ENCODE results near the gene SURF1. TPM values are rescaled to one million over a fixed set of nuclear protein-coding genes. Genes with fewer than 3 reads are reported as not detected.

Gene SURF1
- total RNA-seq, 4 donors from 2014 or later, result 13.0 to 34.7 (median 24.4) TPM

GRCh38 chr9:133369422-133369821 is 13.1 kb upstream of the SURF1 start:
- Histone ChIP-seq H3K4me1 (peaks cover 14 to 52% of the 10 kb centered on the region in 2 donors), H3K9me3 (no peaks in the 10 kb centered on the region), H3K36me3 (no peaks in the 10 kb centered on the region), H3K4me3 (no peak overlapping the region), H3K27ac (no peak overlapping the region), H3K27me3 (no peaks in the 10 kb centered on the region)
- intact Hi-C loops (cut with DNase I; ENCODE audit: low total_unique reads), result no loop called here
- TF ChIP-seq POLR2A (IDR thresholded peaks at IDR 0.05), result no peak
- TF ChIP-seq, protein P1, sequence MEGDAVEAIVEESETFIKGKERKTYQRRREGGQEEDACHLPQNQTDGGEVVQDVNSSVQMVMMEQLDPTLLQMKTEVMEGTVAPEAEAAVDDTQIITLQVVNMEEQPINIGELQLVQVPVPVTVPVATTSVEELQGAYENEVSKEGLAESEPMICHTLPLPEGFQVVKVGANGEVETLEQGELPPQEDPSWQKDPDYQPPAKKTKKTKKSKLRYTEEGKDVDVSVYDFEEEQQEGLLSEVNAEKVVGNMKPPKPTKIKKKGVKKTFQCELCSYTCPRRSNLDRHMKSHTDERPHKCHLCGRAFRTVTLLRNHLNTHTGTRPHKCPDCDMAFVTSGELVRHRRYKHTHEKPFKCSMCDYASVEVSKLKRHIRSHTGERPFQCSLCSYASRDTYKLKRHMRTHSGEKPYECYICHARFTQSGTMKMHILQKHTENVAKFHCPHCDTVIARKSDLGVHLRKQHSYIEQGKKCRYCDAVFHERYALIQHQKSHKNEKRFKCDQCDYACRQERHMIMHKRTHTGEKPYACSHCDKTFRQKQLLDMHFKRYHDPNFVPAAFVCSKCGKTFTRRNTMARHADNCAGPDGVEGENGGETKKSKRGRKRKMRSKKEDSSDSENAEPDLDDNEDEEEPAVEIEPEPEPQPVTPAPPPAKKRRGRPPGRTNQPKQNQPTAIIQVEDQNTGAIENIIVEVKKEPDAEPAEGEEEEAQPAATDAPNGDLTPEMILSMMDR (IDR thresholded peaks at IDR 0.05), result no peak
- DNase-seq, result no peak

GRCh38 chr9:133368249-133368881 is 12.1 kb upstream of the SURF1 start:
- H3K36me3 ChIP-seq, result no peaks in the 10 kb centered on the region
- DNase-seq, result no peak

GRCh38 chr9:133367778-133368177 is 11.5 kb upstream of the SURF1 start:
- Histone ChIP-seq H3K4me1 (peaks cover 8 to 48% of the 10 kb centered on the region in 2 donors), H3K27me3 (no peaks in the 10 kb centered on the region), H3K36me3 (no peaks in the 10 kb centered on the region), H3K27ac (no peak overlapping the region), H3K9me3 (no peaks in the 10 kb centered on the region), H3K4me3 (no peak overlapping the region)
- no peak for TF ChIP-seq POLR2A (IDR thresholded peaks at IDR 0.05)
- TF ChIP-seq, protein P1 (IDR thresholded peaks at IDR 0.05), result no peak
- DNase-seq, result no peak
- intact Hi-C loops (cut with DNase I; ENCODE audit: low total_unique reads), result no loop called here

More at GRCh38 chr9:133368249-133368881, 12.1 kb upstream of the SURF1 start:
- H3K4me1 ChIP-seq, result peaks cover 14 to 52% of the 10 kb centered on the region in 2 donors
- TF ChIP-seq, protein P1 (IDR thresholded peaks at IDR 0.05), result no peak
- no peak for TF ChIP-seq POLR2A (IDR thresholded peaks at IDR 0.05)
- H3K27ac ChIP-seq, result no peak overlapping the region
- no peak overlapping the region for H3K4me3 ChIP-seq
- H3K9me3 ChIP-seq, result no peaks in the 10 kb centered on the region
- intact Hi-C loops (cut with DNase I; ENCODE audit: low total_unique reads), result no loop called here
- no peaks in the 10 kb centered on the region for H3K27me3 ChIP-seq

- no peak for DNase-seq
- H3K36me3 ChIP-seq, result no peaks in the 10 kb centered on the region
- no peak overlapping the region for H3K27ac ChIP-seq
- H3K4me3 ChIP-seq, result no peak overlapping the region
- no peak for TF ChIP-seq POLR2A (IDR thresholded peaks at IDR 0.05)
- TF ChIP-seq, protein P1 (IDR thresholded peaks at IDR 0.05), result no peak
- no peaks in the 10 kb centered on the region for H3K27me3 ChIP-seq
- no peaks in the 10 kb centered on the region for H3K9me3 ChIP-seq
- intact Hi-C loops (cut with DNase I; ENCODE audit: low total_unique reads), result no loop called here
- peaks cover 7 to 42% of the 10 kb centered on the region in 2 donors for H3K4me1 ChIP-seq
Observed at GRCh38 chr9:133367221-133367620, 10.9 kb upstream of the SURF1 start.

DNA sequence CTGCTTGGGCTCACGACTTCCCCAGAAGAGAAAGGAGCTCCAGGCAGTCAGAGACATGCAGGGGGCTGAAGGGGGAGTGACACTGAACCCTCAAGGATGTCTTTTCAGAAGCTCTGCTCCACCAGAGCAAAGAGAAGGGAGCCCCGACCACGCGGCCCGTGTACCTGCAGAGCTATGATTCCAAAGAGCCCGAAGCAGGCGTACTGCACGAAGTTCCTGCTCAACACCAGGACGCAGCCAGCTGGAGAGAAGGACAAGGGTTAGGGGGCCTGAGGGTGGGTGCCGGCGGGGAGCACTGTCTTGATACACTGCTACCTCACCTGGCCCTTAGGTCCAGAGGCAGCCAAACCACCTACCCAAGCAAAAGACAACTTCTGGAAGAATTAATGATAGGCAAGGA is 10.1 kb upstream of the SURF1 start:
- no peak for DNase-seq
- TF ChIP-seq, protein P1 (IDR thresholded peaks at IDR 0.05), result no peak
- no peaks in the 10 kb centered on the region for H3K27me3 ChIP-seq
- H3K4me3 ChIP-seq, result no peak overlapping the region
- no peaks in the 10 kb centered on the region for H3K36me3 ChIP-seq
- H3K4me1 ChIP-seq, result peaks cover 0 to 34% of the 10 kb centered on the region in 2 donors
- H3K27ac ChIP-seq, result no peak overlapping the region
- intact Hi-C loops (cut with DNase I; ENCODE audit: low total_unique reads), result no loop called here
- no peaks in the 10 kb centered on the region for H3K9me3 ChIP-seq
